Colonic mucosa (tissue), 4 donors: ENCODE results near the gene PPIA. TPM values are rescaled to one million over a fixed set of nuclear protein-coding genes. Genes with fewer than 3 reads are reported as not detected.

Source experiments
- DNase-seq: peaks from one replicate; pipeline ENCODE4 v3.0.0-alpha.2; 2020
- H3K27ac ChIP-seq: fragments of 200-600 bp; one replicate; pipeline ENCODE4 v1.8.0; 2021
- H3K27me3 ChIP-seq: fragments of 200-600 bp; one replicate; pipeline ENCODE4 v1.8.0; 2021
- H3K36me3 ChIP-seq: fragments of 200-600 bp; one replicate; pipeline ENCODE4 v1.8.0; 2021
- H3K4me1 ChIP-seq: fragments of 200-600 bp; one replicate; pipeline ENCODE4 v1.8.0; 2021; ENCODE audit warnings: mild to moderate bottlenecking
- H3K4me3 ChIP-seq: fragments of 200-600 bp; one replicate; pipeline ENCODE4 v1.8.0; 2021
- H3K9ac ChIP-seq, 2 donors: one replicate each; pipeline ENCODE4 v1.7.0; 2013; ENCODE audit warnings: control low read depth in 2 of 2, low read depth in 2 of 2, low read length in 2 of 2
- H3K9me3 ChIP-seq: fragments of 200-600 bp; one replicate; pipeline ENCODE4 v1.8.0; 2021
- CTCF ChIP-seq: fragments of 200-600 bp; IDR thresholded peaks from one replicate; pipeline ENCODE4 v1.8.0; 2022; ENCODE audit warnings: antibody characterized with exemption, mild to moderate bottlenecking
- intact Hi-C: fragments of 100-400 bp; cut with DNase I; formaldehyde crosslinking; loops from one replicate; pipeline ENCODE4 v1.14.1; 2022
- total RNA-seq, 2 donors: library from RNA; stranded (reverse); fragmentation: NEBNext Ultra II Directional in 1 of 2; extraction: Animal tissue kit (Norgen Biotek cat#: 25700) in 1 of 2; gene quantifications; one replicate each; pipeline ENCODE4 v1.2.1, GENCODE V29; 2021
- donor health status: healthy.
- donor health status: DM: no; HTN: no; CAD: no.
- donor health status: DM: no; HTN: no; CAD: no.

The PPIA gene
- total RNA-seq, 2 donors from 2014 or later = 1,435 to 2,110 TPM

GRCh38 chr7:44793919-44794318 lies 2.6 kb upstream of the PPIA start:
- Histone ChIP-seq H3K27me3 (no peaks in the 10 kb centered on the region), H3K4me1 (peaks cover 6% of the 10 kb centered on the region), H3K9ac (no peak overlapping the region), H3K9me3 (no peaks in the 10 kb centered on the region), H3K4me3 (no peak overlapping the region), H3K27ac (no peak overlapping the region), H3K36me3 (no peaks in the 10 kb centered on the region)
- DNase-seq = no peak
- no peak for TF ChIP-seq CTCF
- intact Hi-C loops = no loop called here

- DNase-seq = no peak
- intact Hi-C loops = no loop called here
- no peak overlapping the region for H3K27ac ChIP-seq
These were observed 2.1 kb upstream of the PPIA start for GRCh38 chr7:44794331-44794730.

GRCh38 chr7:44796034-44796503 lies 412 bp upstream of the PPIA start:
- Histone ChIP-seq H3K9ac (peak overlapping the region; percentile 75 to 91), H3K27ac (peak overlapping the region; percentile 99), H3K9me3 (no peaks in the 10 kb centered on the region), H3K4me1 (peaks cover 13% of the 10 kb centered on the region), H3K4me3 (peak overlapping the region; percentile 66), H3K27me3 (no peaks in the 10 kb centered on the region), H3K36me3 (peaks cover 6% of the 10 kb centered on the region)
- no peak for DNase-seq
- TF ChIP-seq CTCF = no peak
- intact Hi-C loops = loop anchor here (5.0 kb wide), 2 partner anchors 51 to 214 kb away; partner anchors contain the start of genes H2AZ2 and TMED4

More at GRCh38 chr7:44794331-44794730, 2.1 kb upstream of the PPIA start:
- Histone ChIP-seq H3K27me3 (no peaks in the 10 kb centered on the region), H3K4me1 (peaks cover 10% of the 10 kb centered on the region), H3K9me3 (no peaks in the 10 kb centered on the region), H3K9ac (no peak overlapping the region), H3K36me3 (no peaks in the 10 kb centered on the region), H3K4me3 (no peak overlapping the region)
- TF ChIP-seq CTCF = no peak

- TF ChIP-seq CTCF = peak; percentile 45
These were observed 1.1 kb downstream of the PPIA start for GRCh38 chr7:44797329-44798258.

GRCh38 chr7:44798649-44799305 lies 2.3 kb downstream of the PPIA start:
- Histone ChIP-seq H3K27ac (peak overlapping the region; percentile 99), H3K27me3 (no peaks in the 10 kb centered on the region), H3K4me3 (peak overlapping the region; percentile 66), H3K4me1 (peaks cover 13% of the 10 kb centered on the region), H3K9me3 (no peaks in the 10 kb centered on the region), H3K36me3 (peaks cover 10% of the 10 kb centered on the region), H3K9ac (peak overlapping the region in 1 of 2 donors; percentile 54)
- TF ChIP-seq CTCF = no peak
- intact Hi-C loops = loop anchor here (5.0 kb wide), 2 partner anchors 49 to 216 kb away; partner anchors contain the start of genes H2AZ2 and TMED4
- DNase-seq = no peak

More at GRCh38 chr7:44797329-44798258, 1.1 kb downstream of the PPIA start:
- DNase-seq = peak; percentile 93
- Histone ChIP-seq H3K27ac (peak overlapping the region; percentile 99), H3K4me1 (peaks cover 13% of the 10 kb centered on the region), H3K36me3 (peaks cover 10% of the 10 kb centered on the region), H3K9me3 (no peaks in the 10 kb centered on the region), H3K4me3 (peak overlapping the region; percentile 66), H3K27me3 (no peaks in the 10 kb centered on the region), H3K9ac (peak overlapping the region; percentile 91 to 95)
- intact Hi-C loops = loop anchor here (5.0 kb wide), 2 partner anchors 50 to 215 kb away; partner anchors contain the start of genes H2AZ2 and TMED4
